Fibroblast of lung (primary cell): ENCODE measurements around the gene MYRF. TPM values are rescaled to one million over a fixed set of nuclear protein-coding genes. Genes with fewer than 3 reads are reported as not detected.

Experiments used
- DNase-seq, 2 donors: peaks; one replicate each; pipeline versions ENCODE4 v3.0.0 to v3.0.0-alpha.2; 2010; ENCODE audit warnings: low read depth in 2 of 2
- H2AFZ ChIP-seq: 2 replicates; pipeline ENCODE4 v1.5.1; 2012; ENCODE audit warnings: low read length, control low read depth, inconsistent platforms
- H3K27ac ChIP-seq: 2 replicates; pipeline ENCODE4 v1.5.1; 2011; ENCODE audit warnings: low read length, control low read depth; ENCODE audit not compliant: insufficient read depth
- H3K27me3 ChIP-seq: 2 replicates; pipeline ENCODE4 v1.5.1; 2011; ENCODE audit warnings: mild to moderate bottlenecking, low read length; ENCODE audit not compliant: control insufficient read depth, insufficient read depth
- H3K36me3 ChIP-seq: 2 replicates; pipeline ENCODE4 v1.5.1; 2011; ENCODE audit warnings: low read length; ENCODE audit not compliant: control insufficient read depth, insufficient read depth
- H3K4me1 ChIP-seq: 2 replicates; pipeline ENCODE4 v1.5.1; 2011; ENCODE audit warnings: low read length; ENCODE audit not compliant: control insufficient read depth, insufficient read depth; ENCODE audit errors: extremely low read depth
- H3K4me2 ChIP-seq: 2 replicates; pipeline ENCODE4 v1.5.1; 2011; ENCODE audit warnings: low read length, control low read depth; ENCODE audit not compliant: insufficient read depth; ENCODE audit errors: extremely low read depth
- H3K4me3 ChIP-seq, 4 experiments: fragments of 200-600 bp in 1 of 4; sonication (generic) in 1 of 4; replicated peaks in 1 of 4; 2 replicates each; pipeline ENCODE4 v1.5.1; 2011 to 2016; ENCODE audit warnings: low read length in 4 of 4, low read depth in 3 of 4, mild to moderate bottlenecking in 3 of 4, control low read depth in 2 of 4, inconsistent platforms in 1 of 4, mixed read lengths in 1 of 4; ENCODE audit not compliant: insufficient read depth in 1 of 4; ENCODE audit errors: control extremely low read depth in 1 of 4
- H3K79me2 ChIP-seq: 2 replicates; pipeline ENCODE4 v1.5.1; 2012; ENCODE audit warnings: mild to moderate bottlenecking, low read length, inconsistent platforms; ENCODE audit not compliant: control insufficient read depth, insufficient read depth
- H3K9ac ChIP-seq: 2 replicates; pipeline ENCODE4 v1.5.1; 2011; ENCODE audit warnings: mild to moderate bottlenecking, low read length, control low read depth; ENCODE audit not compliant: insufficient read depth
- H3K9me3 ChIP-seq: 2 replicates; pipeline ENCODE4 v1.5.1; 2012; ENCODE audit warnings: low read depth, low read length; ENCODE audit not compliant: control insufficient read depth, insufficient read depth
- H4K20me1 ChIP-seq: 2 replicates; pipeline ENCODE4 v1.5.1; 2011; ENCODE audit warnings: low read length; ENCODE audit not compliant: control insufficient read depth, insufficient read depth; ENCODE audit errors: extremely low read depth
- EZH2 ChIP-seq: IDR thresholded peaks from 2 replicates; pipeline ENCODE4 v1.5.1; 2012; ENCODE audit warnings: low read length, control low read depth, mild to moderate bottlenecking; ENCODE audit errors: missing control alignments
- polyA plus RNA-seq, 2 donors: library from polyadenylated mRNA; depleted of rRNA in 1 of 2; stranded (reverse) in 1 of 2; unstranded in 1 of 2; fragments of >200 nt; gene quantifications; 2 replicates each; pipeline ENCODE4 v1.2.1, GENCODE V29; 2011 to 2012; ENCODE audit warnings: missing spikeins in 1 of 2
- total RNA-seq: library from RNA; depleted of rRNA; stranded (reverse); fragments of >200 nt; gene quantifications from 2 replicates; pipeline ENCODE4 v1.2.1, GENCODE V29; 2014
- TF ChIP-seq, protein P1 (sequence below), 2 donors: IDR thresholded peaks in 1 of 2; conservative IDR thresholded peaks in 1 of 2; 1 replicate in 1 of 2; 2 replicates in 1 of 2; pipeline ENCODE4 v1.5.1; 2011 to 2012; ENCODE audit warnings: low read length in 2 of 2, control low read depth in 1 of 2, inconsistent platforms in 1 of 2, low read depth in 1 of 2, mild to moderate bottlenecking in 1 of 2

The MYRF gene
- total and polyA plus RNA-seq, 2 donors (not counting 1 experiment from before 2014, with no cell fraction given) = 0.10 to 0.17 TPM

DNA sequence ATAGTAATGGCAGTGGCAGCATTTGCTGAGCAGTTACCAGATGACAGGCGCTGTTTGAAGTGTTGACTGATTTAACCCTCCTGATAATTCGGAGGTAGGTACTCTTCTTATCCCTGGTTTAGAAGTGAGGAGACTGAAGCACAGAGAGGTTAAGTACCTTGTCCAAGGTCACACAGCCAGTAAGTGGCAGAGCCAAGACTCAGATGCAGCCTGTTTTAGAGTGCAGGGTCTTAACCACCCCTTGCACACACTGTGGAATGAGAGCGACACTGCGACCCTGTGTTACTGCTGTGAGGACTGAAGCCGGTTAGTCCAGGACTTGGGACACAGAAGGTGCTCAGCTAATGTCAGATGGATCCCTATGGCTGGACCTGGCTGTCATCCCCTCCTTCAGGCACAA lies 37.5 kb upstream of the MYRF start:
- Histone ChIP-seq H3K27me3 (peaks cover 6% of the 10 kb centered on the region), H3K4me1 (peaks cover 6% of the 10 kb centered on the region), H3K36me3 (no peaks in the 10 kb centered on the region), H3K27ac (no peak overlapping the region), H3K4me3 (no peak overlapping the region), H3K9ac (no peak overlapping the region), H3K4me2 (no peak overlapping the region), H3K9me3 (no peaks in the 10 kb centered on the region), H3K79me2 (no peaks in the 10 kb centered on the region), H4K20me1 (no peaks in the 10 kb centered on the region), H2AFZ (no peak overlapping the region)
- TF ChIP-seq, protein P1, sequence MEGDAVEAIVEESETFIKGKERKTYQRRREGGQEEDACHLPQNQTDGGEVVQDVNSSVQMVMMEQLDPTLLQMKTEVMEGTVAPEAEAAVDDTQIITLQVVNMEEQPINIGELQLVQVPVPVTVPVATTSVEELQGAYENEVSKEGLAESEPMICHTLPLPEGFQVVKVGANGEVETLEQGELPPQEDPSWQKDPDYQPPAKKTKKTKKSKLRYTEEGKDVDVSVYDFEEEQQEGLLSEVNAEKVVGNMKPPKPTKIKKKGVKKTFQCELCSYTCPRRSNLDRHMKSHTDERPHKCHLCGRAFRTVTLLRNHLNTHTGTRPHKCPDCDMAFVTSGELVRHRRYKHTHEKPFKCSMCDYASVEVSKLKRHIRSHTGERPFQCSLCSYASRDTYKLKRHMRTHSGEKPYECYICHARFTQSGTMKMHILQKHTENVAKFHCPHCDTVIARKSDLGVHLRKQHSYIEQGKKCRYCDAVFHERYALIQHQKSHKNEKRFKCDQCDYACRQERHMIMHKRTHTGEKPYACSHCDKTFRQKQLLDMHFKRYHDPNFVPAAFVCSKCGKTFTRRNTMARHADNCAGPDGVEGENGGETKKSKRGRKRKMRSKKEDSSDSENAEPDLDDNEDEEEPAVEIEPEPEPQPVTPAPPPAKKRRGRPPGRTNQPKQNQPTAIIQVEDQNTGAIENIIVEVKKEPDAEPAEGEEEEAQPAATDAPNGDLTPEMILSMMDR (conservative IDR thresholded peaks at IDR 0.05 in 1 of 2, IDR thresholded peaks at IDR 0.05 in 1 of 2; ENCODE audit: low read depth in 1 of 2, low read length in 2 of 2) = no peak
- no peak for TF ChIP-seq EZH2
- DNase-seq = no peak

DNA sequence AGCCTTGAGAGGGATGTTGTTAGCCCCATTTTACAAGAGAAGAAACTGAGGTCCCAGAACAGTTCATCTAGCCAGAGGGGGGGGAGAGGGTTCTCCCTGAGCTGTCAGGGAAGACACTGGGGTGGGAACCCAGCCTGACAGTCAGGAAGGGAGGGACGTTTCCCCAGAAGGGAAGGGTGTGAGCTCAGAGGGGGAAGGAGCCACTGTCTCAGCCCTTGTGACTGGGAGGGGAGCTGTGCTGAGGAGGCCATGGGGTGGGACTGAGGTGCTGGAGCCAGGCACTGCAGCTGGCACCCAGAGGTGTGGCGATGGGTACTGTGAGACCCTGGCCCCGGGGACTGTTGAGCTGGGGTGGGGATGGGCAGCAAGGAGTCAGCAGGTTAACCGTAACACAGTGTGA lies 36.6 kb upstream of the MYRF start:
- DNase-seq = no peak
- H3K36me3 ChIP-seq = no peaks in the 10 kb centered on the region
- H2AFZ ChIP-seq = no peak overlapping the region
- no peaks in the 10 kb centered on the region for H4K20me1 ChIP-seq
- peaks cover 6% of the 10 kb centered on the region for H3K4me1 ChIP-seq
- H3K9ac ChIP-seq = no peak overlapping the region
- no peak overlapping the region for H3K27ac ChIP-seq
- TF ChIP-seq, protein P1 (conservative IDR thresholded peaks at IDR 0.05 in 1 of 2, IDR thresholded peaks at IDR 0.05 in 1 of 2; ENCODE audit: low read depth in 1 of 2, low read length in 2 of 2) = no peak
- TF ChIP-seq EZH2 = no peak
- H3K79me2 ChIP-seq = no peaks in the 10 kb centered on the region
- H3K9me3 ChIP-seq = no peaks in the 10 kb centered on the region
- H3K4me3 ChIP-seq = no peak overlapping the region
- H3K27me3 ChIP-seq = peaks cover 6% of the 10 kb centered on the region
- H3K4me2 ChIP-seq = no peak overlapping the region

DNA sequence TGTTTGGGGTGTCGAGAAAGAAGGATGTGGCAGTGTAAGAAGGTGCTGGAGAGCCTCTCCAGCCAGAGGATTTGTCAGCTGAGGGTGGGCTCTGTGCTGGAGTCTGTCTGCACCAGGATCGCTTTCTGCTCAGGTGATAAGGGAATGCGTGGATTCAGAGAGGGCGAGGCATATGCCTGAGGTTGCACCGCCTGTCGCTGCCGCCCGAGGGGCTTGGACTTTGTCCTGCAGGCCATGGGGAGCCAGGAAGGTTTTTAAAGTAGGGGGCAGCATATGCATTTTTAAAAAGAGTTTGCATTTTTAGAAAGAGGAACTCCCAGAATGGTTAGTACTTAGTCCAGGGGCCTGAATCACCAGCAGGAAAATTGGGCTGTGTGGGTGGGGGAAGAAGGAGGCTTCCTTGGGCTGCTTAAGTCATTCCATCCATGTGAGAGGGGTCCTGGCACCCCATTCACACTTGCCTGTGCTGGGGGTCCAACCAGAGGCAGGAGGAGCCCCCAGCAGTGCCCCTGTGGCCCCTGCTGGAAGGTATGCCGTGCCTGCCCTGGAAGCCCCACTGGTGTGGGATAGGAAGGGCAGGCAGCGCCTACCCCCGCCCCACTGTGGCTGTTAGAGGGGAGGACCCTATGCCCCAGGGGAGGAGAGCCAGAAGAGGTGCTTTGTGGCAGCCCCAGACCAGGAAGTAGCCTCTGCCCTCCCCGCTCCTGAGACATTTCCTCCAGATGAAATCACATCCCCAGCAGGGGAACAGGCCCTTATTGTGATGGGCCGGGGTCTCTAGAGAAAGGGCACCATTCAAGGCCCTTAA lies 35.8 kb upstream of the MYRF start:
- Histone ChIP-seq H3K27me3 (peaks cover 6% of the 10 kb centered on the region), H3K4me3 (no peak overlapping the region), H3K9me3 (no peaks in the 10 kb centered on the region), H3K27ac (no peak overlapping the region), H3K4me1 (peaks cover 6% of the 10 kb centered on the region), H2AFZ (no peak overlapping the region), H3K79me2 (no peaks in the 10 kb centered on the region), H3K4me2 (no peak overlapping the region), H4K20me1 (no peaks in the 10 kb centered on the region), H3K36me3 (no peaks in the 10 kb centered on the region), H3K9ac (no peak overlapping the region)
- TF ChIP-seq EZH2 = no peak
- TF ChIP-seq, protein P1 (conservative IDR thresholded peaks at IDR 0.05 in 1 of 2, IDR thresholded peaks at IDR 0.05 in 1 of 2; ENCODE audit: low read depth in 1 of 2, low read length in 2 of 2) = no peak
- no peak for DNase-seq
